Panc1 (cell line): ENCODE data around the gene TCEANC2. TPM values are rescaled to one million over a fixed set of nuclear protein-coding genes. Genes with fewer than 3 reads are reported as not detected.

ENCODE experiments used
- ATAC-seq: fragments of 200-7000 bp; cut with Tn5 transposase; 2 replicates; pipeline ENCODE4 v1.9.1; 2020; ENCODE audit warnings: mild to moderate bottlenecking, moderate library complexity
- BruUV-seq: library from RNA; stranded (reverse); fragments of 400-500 nt; replicated peaks from 2 replicates; lab custom pipeline; 2021; lab: Mats Ljungman, UMichigan
- CTCF ChIA-PET: fragments of 300-600 bp; sonication (Branson Sonifier 250); formaldehyde crosslinking; loops from one replicate; lab custom pipeline; 2022; ENCODE audit warnings: antibody characterized with exemption; lab: Charles Lee
- POLR2A ChIA-PET: fragments of 300-600 bp; sonication (Branson Sonifier 250); formaldehyde crosslinking; loops from one replicate; lab custom pipeline; 2022; ENCODE audit warnings: antibody characterized with exemption; lab: Charles Lee
- DNase-seq: peaks from one replicate; pipeline ENCODE4 v3.0.0-alpha.2; 2010; ENCODE audit warnings: low read depth, low spot score
- H3K27ac ChIP-seq: 2 replicates; pipeline ENCODE4 v1.5.1; 2011; ENCODE audit warnings: mild to moderate bottlenecking, low read length, inconsistent platforms
- H3K27me3 ChIP-seq: fragments of 200-500 bp; sonication (Bioruptor generic); 2 replicates; pipeline ENCODE4 v1.6.0; 2014; ENCODE audit warnings: low read length, inconsistent platforms; ENCODE audit not compliant: control insufficient read depth, insufficient read depth
- H3K36me3 ChIP-seq: fragments of 200-500 bp; sonication (Bioruptor generic); 2 replicates; pipeline ENCODE4 v1.5.1; 2014; ENCODE audit warnings: inconsistent platforms, mild to moderate bottlenecking, low read length, moderate library complexity; ENCODE audit not compliant: control insufficient read depth, insufficient read depth
- H3K4me1 ChIP-seq: 2 replicates; pipeline ENCODE4 v1.5.1; 2011; ENCODE audit warnings: inconsistent platforms, mild to moderate bottlenecking, low read length, moderate library complexity; ENCODE audit not compliant: control insufficient read depth, insufficient read depth
- H3K4me3 ChIP-seq, 2 experiments: 2 replicates each; pipeline ENCODE4 v1.5.1; 2011 to 2012; ENCODE audit warnings: low read depth in 2 of 2, low read length in 2 of 2, mild to moderate bottlenecking in 2 of 2, inconsistent platforms in 1 of 2, moderate library complexity in 1 of 2
- H3K9me3 ChIP-seq: fragments of 200-500 bp; sonication (Bioruptor generic); 2 replicates; pipeline ENCODE4 v1.5.1; 2014; ENCODE audit warnings: low read depth, mild to moderate bottlenecking, inconsistent platforms, low read length, moderate library complexity; ENCODE audit not compliant: control insufficient read depth, insufficient read depth
- POLR2AphosphoS5 ChIP-seq: IDR thresholded peaks from 2 replicates; pipeline ENCODE4 v1.6.1; 2012; ENCODE audit warnings: mild to moderate bottlenecking, low read depth, low read length, moderate library complexity
- REST ChIP-seq, 2 experiments: IDR thresholded peaks; 2 replicates each; pipeline ENCODE4 v1.6.1; 2011 to 2012; ENCODE audit warnings: low read depth in 2 of 2, control low read depth in 1 of 2, low read length in 1 of 2, mild to moderate bottlenecking in 1 of 2, moderate library complexity in 1 of 2; ENCODE audit not compliant: insufficient read depth in 1 of 2
- SIN3A ChIP-seq: IDR thresholded peaks from 2 replicates; pipeline ENCODE4 v1.6.1; 2012; ENCODE audit warnings: low read depth, mild to moderate bottlenecking, low read length, moderate library complexity, borderline replicate concordance; ENCODE audit not compliant: insufficient read depth
- TCF7L2 ChIP-seq: IDR thresholded peaks from 2 replicates; pipeline ENCODE4 v1.6.1; 2011; ENCODE audit warnings: mild to moderate bottlenecking, low read depth, low read length, inconsistent platforms
- in situ Hi-C: cut with HindIII; loops from 2 replicates; pipeline ENCODE4 v1.10.0; 2016; ENCODE audit warnings: low sequenced_read_pairs, low pct_unique_long_range_greater_than_20kb
- intact Hi-C: fragments of 100-400 bp; cut with micrococcal nuclease; formaldehyde crosslinking; loops from one replicate; pipeline ENCODE4 v1.10.0; 2022; ENCODE audit not compliant: unreplicated experiment
- total RNA-seq: library from RNA; stranded (reverse); gene quantifications from one replicate; pipeline ENCODE4 v1.2.1, GENCODE V29; 2021; ENCODE audit not compliant: unreplicated experiment
- TF ChIP-seq, protein P1 (sequence below): fragments of 450-650 bp; IDR thresholded peaks from 2 replicates; pipeline ENCODE4 v1.5.1; 2017; ENCODE audit warnings: mild to moderate bottlenecking

The TCEANC2 gene
- total RNA-seq, 1 experiment from 2014 or later: 5.1 TPM

- ChIA-PET POLR2A (no interaction called here), CTCF (interaction anchor here (0.6 to 1.2 kb wide), 3 partner anchors 225 to 375 kb away, joined by 3 read pairs; no protein-coding TSS in a partner anchor)
- Histone ChIP-seq H3K36me3 (no peaks in the 10 kb centered on the region), H3K9me3 (no peaks in the 10 kb centered on the region), H3K27me3 (no peaks in the 10 kb centered on the region), H3K27ac (no peak overlapping the region), H3K4me1 (peaks cover 5% of the 10 kb centered on the region), H3K4me3 (no peak overlapping the region)
- DNase-seq (no peak), ATAC-seq (no peak)
- intact Hi-C loops (loop anchor here (2.0 kb wide), 1 partner anchor 364 kb away; no protein-coding TSS in a partner anchor), in situ Hi-C loops (no loop called here)
- BruUV-seq: no TSS peak
- TF ChIP-seq, protein P1, sequence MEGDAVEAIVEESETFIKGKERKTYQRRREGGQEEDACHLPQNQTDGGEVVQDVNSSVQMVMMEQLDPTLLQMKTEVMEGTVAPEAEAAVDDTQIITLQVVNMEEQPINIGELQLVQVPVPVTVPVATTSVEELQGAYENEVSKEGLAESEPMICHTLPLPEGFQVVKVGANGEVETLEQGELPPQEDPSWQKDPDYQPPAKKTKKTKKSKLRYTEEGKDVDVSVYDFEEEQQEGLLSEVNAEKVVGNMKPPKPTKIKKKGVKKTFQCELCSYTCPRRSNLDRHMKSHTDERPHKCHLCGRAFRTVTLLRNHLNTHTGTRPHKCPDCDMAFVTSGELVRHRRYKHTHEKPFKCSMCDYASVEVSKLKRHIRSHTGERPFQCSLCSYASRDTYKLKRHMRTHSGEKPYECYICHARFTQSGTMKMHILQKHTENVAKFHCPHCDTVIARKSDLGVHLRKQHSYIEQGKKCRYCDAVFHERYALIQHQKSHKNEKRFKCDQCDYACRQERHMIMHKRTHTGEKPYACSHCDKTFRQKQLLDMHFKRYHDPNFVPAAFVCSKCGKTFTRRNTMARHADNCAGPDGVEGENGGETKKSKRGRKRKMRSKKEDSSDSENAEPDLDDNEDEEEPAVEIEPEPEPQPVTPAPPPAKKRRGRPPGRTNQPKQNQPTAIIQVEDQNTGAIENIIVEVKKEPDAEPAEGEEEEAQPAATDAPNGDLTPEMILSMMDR: no peak
- no peak for TF ChIP-seq SIN3A
- TF ChIP-seq REST (IDR thresholded peaks at IDR 0.05; ENCODE audit: insufficient read depth in 1 of 2, low read depth in 2 of 2, low read length in 1 of 2): no peak
- no peak for TF ChIP-seq TCF7L2
- no peak for TF ChIP-seq POLR2AphosphoS5
Observed at GRCh38 chr1:54124472-54124871, 71.1 kb downstream of the TCEANC2 start.

DNA sequence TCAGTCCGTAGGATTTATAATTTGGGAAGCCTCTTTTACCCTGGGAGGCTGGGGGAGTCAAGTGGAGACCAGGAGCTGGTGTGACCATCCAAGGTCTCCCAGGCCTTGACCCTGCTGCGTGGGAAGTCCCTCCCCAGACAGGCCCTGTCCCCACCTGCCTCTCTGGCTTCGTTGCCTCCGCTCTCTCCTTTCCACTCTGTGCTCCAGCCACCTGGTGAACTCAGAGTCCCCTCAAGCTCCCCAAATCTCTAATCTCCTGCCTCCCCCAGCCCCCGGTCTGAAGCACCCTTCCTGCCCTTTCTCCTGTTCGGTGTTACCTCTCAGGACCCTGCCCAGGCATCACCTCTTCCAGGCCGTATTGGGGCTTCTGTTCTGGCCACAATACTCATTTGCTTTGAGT, 71.5 kb downstream of the TCEANC2 start:
- no peak overlapping the region for H3K27ac ChIP-seq
- ATAC-seq (no peak), DNase-seq (no peak)
- ChIA-PET CTCF (interaction anchor here (0.6 to 1.2 kb wide), 3 partner anchors 225 to 374 kb away, joined by 3 read pairs; no protein-coding TSS in a partner anchor), POLR2A (no interaction called here)
- in situ Hi-C loops: no loop called here
- no peaks in the 10 kb centered on the region for H3K36me3 ChIP-seq
- no peaks in the 10 kb centered on the region for H3K27me3 ChIP-seq
- no TSS peak for BruUV-seq
- no peaks in the 10 kb centered on the region for H3K9me3 ChIP-seq
- TF ChIP-seq POLR2AphosphoS5 (no peak), SIN3A (no peak), TCF7L2 (no peak), REST (IDR thresholded peaks at IDR 0.05; ENCODE audit: insufficient read depth in 1 of 2, low read depth in 2 of 2, low read length in 1 of 2) (no peak)
- TF ChIP-seq, protein P1: no peak
- H3K4me3 ChIP-seq: no peak overlapping the region
- intact Hi-C loops: loop anchor here (2.0 kb wide), 1 partner anchor 364 kb away; no protein-coding TSS in a partner anchor
- H3K4me1 ChIP-seq: peaks cover 5% of the 10 kb centered on the region
